Islet precursor cell (in vitro differentiated cells): ENCODE results near the gene LGALS4.
"Not testable (repeated sequence)": the region's sequence is repeated elsewhere in the genome, so short reads cannot be mapped to it uniquely, and the experiment has no call there.

Experiments used
- DNase-seq: peaks from one replicate; pipeline ENCODE4 v3.0.0-alpha.2; 2018

The LGALS4 gene

GRCh38 chr19:38766276-38767047 is 46.3 kb downstream of the LGALS4 start:
- no peak for DNase-seq

- no peak for DNase-seq
Measured at GRCh38 chr19:38765214-38765613, 47.5 kb downstream of the LGALS4 start.

- DNase-seq, result no peak
Measured at GRCh38 chr19:38763795-38764220, 48.9 kb downstream of the LGALS4 start.

- not testable (repeated sequence) for DNase-seq
Measured at GRCh38 chr19:38761884-38762389, 50.8 kb downstream of the LGALS4 start.

- not testable (repeated sequence) for DNase-seq
Measured at GRCh38 chr19:38760805-38761517, 51.8 kb downstream of the LGALS4 start.

GRCh38 chr19:38759590-38760003 is 53.1 kb downstream of the LGALS4 start:
- DNase-seq, result no peak

GRCh38 chr19:38754196-38754595 is 58.5 kb downstream of the LGALS4 start:
- DNase-seq, result not testable (repeated sequence)

GRCh38 chr19:38753783-38754182 is 59.0 kb downstream of the LGALS4 start:
- DNase-seq, result not testable (repeated sequence)
